ENCODE data around the gene KIF25. TPM values are rescaled to one million over a fixed set of nuclear protein-coding genes. Genes with fewer than 3 reads are reported as not detected.

The KIF25 gene
- total RNA-seq, 1 experiment from 2014 or later: 0.59 TPM

DNA sequence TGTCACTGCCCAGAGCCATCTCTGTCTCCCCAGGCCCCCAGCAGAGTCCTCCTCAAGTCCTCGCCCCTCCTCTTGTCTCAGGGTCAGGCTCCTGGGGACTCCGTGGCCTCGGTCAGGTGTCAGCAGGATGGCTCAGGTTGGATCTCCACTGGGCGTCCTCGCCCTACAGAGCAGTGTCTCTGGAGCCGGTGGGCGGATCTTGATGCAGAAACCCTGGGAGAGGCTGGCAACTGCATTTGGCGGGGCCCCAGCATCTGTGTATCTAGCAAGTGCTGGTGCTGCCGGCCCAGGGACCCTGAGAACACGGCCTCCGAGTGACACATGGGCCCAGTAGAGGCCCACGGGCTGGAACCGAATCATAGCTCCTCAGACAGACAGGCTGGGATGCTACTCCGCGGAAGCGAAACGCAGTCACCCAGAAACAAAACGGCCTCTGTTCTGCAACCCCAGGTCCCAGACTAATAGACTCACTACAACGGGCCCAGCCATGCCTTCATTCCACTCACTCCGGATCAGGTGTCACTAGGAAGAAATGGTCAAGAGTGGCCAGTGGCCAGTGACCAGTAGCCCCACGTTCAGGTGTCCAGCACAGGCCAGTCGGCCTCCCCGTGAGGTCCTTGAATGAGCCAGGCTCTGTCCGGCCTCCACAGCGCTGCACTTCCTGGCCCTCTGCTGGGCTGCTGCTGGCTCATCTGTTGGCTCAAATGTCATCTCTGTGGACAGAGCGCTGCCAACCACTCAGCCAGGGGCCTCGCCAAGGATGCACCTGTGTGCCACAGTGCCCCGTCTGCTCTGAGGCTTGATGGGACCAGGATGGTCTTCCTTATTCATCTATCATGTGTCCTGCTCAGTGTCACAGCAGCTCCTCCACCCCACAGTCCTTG, 94.2 kb downstream of the KIF25 start:
- Histone ChIP-seq H3T11ph (ENCODE audit: low read length) (no peak overlapping the region), H2BK20ac (ENCODE audit: low read depth, low read length, poor library complexity, severe bottlenecking) (no peak overlapping the region), H3K4me2 (ENCODE audit: insufficient read depth, insufficient read length, low read length) (no peak overlapping the region)

More for the DNA sequence above, 94.2 kb downstream of the KIF25 start:
- Histone ChIP-seq H3K56ac (ENCODE audit: insufficient read length, low read depth, low read length) (no peak overlapping the region), H3K79me2 (ENCODE audit: insufficient read depth, low read length) (no peaks in the 10 kb centered on the region), H4K8ac (replicated peaks; ENCODE audit: insufficient read length, low read depth, low read length) (no peak overlapping the region), H3K4ac (ENCODE audit: low read depth, low read length) (no peak overlapping the region), H3K79me1 (ENCODE audit: insufficient read depth, low read depth, low read length, poor library complexity, severe bottlenecking) (no peaks in the 10 kb centered on the region), H2AFZ (ENCODE audit: low read length) (no peak overlapping the region), H3K27me3 (ENCODE audit: insufficient read depth, low read length) (no peaks in the 10 kb centered on the region), H2AK5ac (ENCODE audit: insufficient read length, low read length) (no peak overlapping the region), H4K20me1 (ENCODE audit: control insufficient read depth, insufficient read depth, insufficient read length) (no peaks in the 10 kb centered on the region), H4K91ac (ENCODE audit: insufficient read length, low read depth, low read length) (no peak overlapping the region), H2BK5ac (ENCODE audit: insufficient read length, low read length) (no peak overlapping the region), H2BK120ac (ENCODE audit: low read depth, low read length, poor library complexity, severe bottlenecking) (no peak overlapping the region), H3K9me3 (ENCODE audit: control insufficient read depth, low read depth, low read length) (no peaks in the 10 kb centered on the region), H2BK15ac (ENCODE audit: low read depth, low read length) (no peak overlapping the region), H3K23ac (ENCODE audit: insufficient read length, low read depth, low read length) (no peak overlapping the region), H3K14ac (ENCODE audit: insufficient read depth, low read length) (no peak overlapping the region), H4K5ac (ENCODE audit: insufficient read length, low read depth, low read length) (no peak overlapping the region), H3K27ac (ENCODE audit: insufficient read length, low read depth, low read length) (no peak overlapping the region), H3K18ac (ENCODE audit: insufficient read length, low read depth, low read length) (no peak overlapping the region), H3K4me1 (ENCODE audit: insufficient read depth, low read length) (no peaks in the 10 kb centered on the region), H3K23me2 (ENCODE audit: insufficient read length, low read depth, low read length, poor library complexity, severe bottlenecking) (no peaks in the 10 kb centered on the region), H3K9ac (ENCODE audit: extremely low read depth, insufficient read length, low read length) (no peak overlapping the region), H2BK12ac (ENCODE audit: insufficient read length, low read depth, low read length) (no peak overlapping the region)
- TF ChIP-seq, protein P1, sequence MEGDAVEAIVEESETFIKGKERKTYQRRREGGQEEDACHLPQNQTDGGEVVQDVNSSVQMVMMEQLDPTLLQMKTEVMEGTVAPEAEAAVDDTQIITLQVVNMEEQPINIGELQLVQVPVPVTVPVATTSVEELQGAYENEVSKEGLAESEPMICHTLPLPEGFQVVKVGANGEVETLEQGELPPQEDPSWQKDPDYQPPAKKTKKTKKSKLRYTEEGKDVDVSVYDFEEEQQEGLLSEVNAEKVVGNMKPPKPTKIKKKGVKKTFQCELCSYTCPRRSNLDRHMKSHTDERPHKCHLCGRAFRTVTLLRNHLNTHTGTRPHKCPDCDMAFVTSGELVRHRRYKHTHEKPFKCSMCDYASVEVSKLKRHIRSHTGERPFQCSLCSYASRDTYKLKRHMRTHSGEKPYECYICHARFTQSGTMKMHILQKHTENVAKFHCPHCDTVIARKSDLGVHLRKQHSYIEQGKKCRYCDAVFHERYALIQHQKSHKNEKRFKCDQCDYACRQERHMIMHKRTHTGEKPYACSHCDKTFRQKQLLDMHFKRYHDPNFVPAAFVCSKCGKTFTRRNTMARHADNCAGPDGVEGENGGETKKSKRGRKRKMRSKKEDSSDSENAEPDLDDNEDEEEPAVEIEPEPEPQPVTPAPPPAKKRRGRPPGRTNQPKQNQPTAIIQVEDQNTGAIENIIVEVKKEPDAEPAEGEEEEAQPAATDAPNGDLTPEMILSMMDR (conservative IDR thresholded peaks at IDR 0.05): no peak
- H3K4me3 Mint-ChIP-seq: no peak overlapping the region
- no peak for DNase-seq
- H3K27ac Mint-ChIP-seq: no peak overlapping the region
- peaks cover 0 to 3% of the 10 kb centered on the region in 2 experiments; a peak in 2 of 5 replicates for H3K9me3 Mint-ChIP-seq
- WGBS (ENCODE audit: extremely low coverage, insufficient read length, low lambda C conversion rate): no CpG with 5 or more reads among the region's 28 CpGs
- peaks cover 12% of the 10 kb centered on the region for H3K27me3 Mint-ChIP-seq (ENCODE audit: low read depth)
- H3K36me3 Mint-ChIP-seq (ENCODE audit: insufficient read depth in 1 of 3, low read depth in 3 of 3): 0 out of 7 replicates have a peak, but pooled peaks cover 0 to 8% (median 0%) of the 10 kb centered on the region in 3 experiments
- H3K4me1 Mint-ChIP-seq: peaks cover 23 to 46% of the 10 kb centered on the region in 2 experiments

All from H9 (cell line).